ENCODE measurements around the gene CCDC171. TPM values are rescaled to one million over a fixed set of nuclear protein-coding genes. Genes with fewer than 3 reads are reported as not detected.
"Not testable (repeated sequence)": the region's sequence is repeated elsewhere in the genome, so short reads cannot be mapped to it uniquely, and the experiment has no call there.

Gene CCDC171
- total and polyA plus RNA-seq, 2 of the 13 experiments (the other 11 are each of a cell fraction or from before 2014, with no cell fraction given): 0.95 to 2.5 TPM

- H4K20me1 ChIP-seq (ENCODE audit: insufficient read depth, low read length); H3K36me3 ChIP-seq (replicated peaks in 1 of 2; ENCODE audit: control insufficient read depth in 1 of 2, insufficient read depth in 2 of 2, low read length in 2 of 2); H3K9me3 ChIP-seq (ENCODE audit: low read length); H3K4me2 ChIP-seq (ENCODE audit: low read depth, low read length); H3K27ac ChIP-seq (ENCODE audit: extremely low read length, insufficient read depth, low read length); H2AFZ ChIP-seq (ENCODE audit: low read length); intact Hi-C loops (cut with micrococcal nuclease; ENCODE audit: unreplicated experiment); POLR2A ChIA-PET; ATAC-seq; CTCF ChIA-PET (ENCODE audit: low intra/inter-chr PET ratio, low total read pairs); in situ Hi-C loops (cut with HindIII; ENCODE audit: extremely low pct_ligation_motif_present, low pct_unique_long_range_greater_than_20kb); FAIRE-seq; H3K9ac ChIP-seq (ENCODE audit: insufficient read depth, low read depth, low read length); DNase-seq (ENCODE audit: low spot score); H3K27me3 ChIP-seq (ENCODE audit: control insufficient read depth in 1 of 2, insufficient read depth in 2 of 2, low read length in 2 of 2); BruUV-seq (replicated peaks); H3K4me3 ChIP-seq (replicated peaks in 1 of 3; ENCODE audit: insufficient read depth in 1 of 3, low read depth in 2 of 3, low read length in 3 of 3); H3K4me1 ChIP-seq (ENCODE audit: insufficient read depth, low read length); H3K79me2 ChIP-seq (ENCODE audit: insufficient read depth, low read length): not testable (repeated sequence)
- TF ChIP-seq RAD51 (IDR thresholded peaks at IDR 0.05; ENCODE audit: borderline replicate concordance): peak; percentile 33; the same call in 1 of the 2 replicates
- WGBS (ENCODE audit: low lambda C conversion rate): 25% methylated on average over 4 of the region's 5 CpGs
Measured at GRCh38 chr9:15527035-15527434, 25.8 kb upstream of the CCDC171 start.

- no peaks in the 10 kb centered on the region for H3K4me1 ChIP-seq (ENCODE audit: insufficient read depth, low read length)
- BruUV-seq (replicated peaks): no TSS peak
- CTCF ChIA-PET (ENCODE audit: low intra/inter-chr PET ratio, low total read pairs): no interaction called here
- POLR2A ChIA-PET: no interaction called here
- in situ Hi-C loops (cut with HindIII; ENCODE audit: extremely low pct_ligation_motif_present, low pct_unique_long_range_greater_than_20kb): no loop called here
- WGBS (ENCODE audit: low lambda C conversion rate): 38% methylated on average over 4 of the region's 4 CpGs
- no peak overlapping the region for H3K27ac ChIP-seq (ENCODE audit: extremely low read length, insufficient read depth, low read length)
- no peak for TF ChIP-seq MBD4 (IDR thresholded peaks at IDR 0.05; ENCODE audit: borderline replicate concordance, low read length)
- TF ChIP-seq ISL2 (CRISPR knock-in tag; IDR thresholded peaks at IDR 0.05): no peak
- no peak for TF ChIP-seq NCOA5 (CRISPR knock-in tag; IDR thresholded peaks at IDR 0.05)
- no peak overlapping the region for H3K9ac ChIP-seq (ENCODE audit: insufficient read depth, low read depth, low read length)
- no peak for ATAC-seq
- H3K4me2 ChIP-seq (ENCODE audit: low read depth, low read length): no peak overlapping the region
- no peak for FAIRE-seq
- H3K36me3 ChIP-seq (replicated peaks in 1 of 2; ENCODE audit: control insufficient read depth in 1 of 2, insufficient read depth in 2 of 2, low read length in 2 of 2): no peaks in the 10 kb centered on the region
- DNase-seq (ENCODE audit: low spot score): no peak
- H2AFZ ChIP-seq (ENCODE audit: low read length): no peak overlapping the region
- no peaks in the 10 kb centered on the region for H3K9me3 ChIP-seq (ENCODE audit: low read length)
- no peaks in the 10 kb centered on the region for H3K79me2 ChIP-seq (ENCODE audit: insufficient read depth, low read length)
- no peaks in the 10 kb centered on the region for H4K20me1 ChIP-seq (ENCODE audit: insufficient read depth, low read length)
- intact Hi-C loops (cut with micrococcal nuclease; ENCODE audit: unreplicated experiment): no loop called here
- no peak overlapping the region for H3K4me3 ChIP-seq (replicated peaks in 1 of 3; ENCODE audit: insufficient read depth in 1 of 3, low read depth in 2 of 3, low read length in 3 of 3)
- peaks cover 0 to 1% of the 10 kb centered on the region in 2 experiments; a peak in 1 of 5 replicates for H3K27me3 ChIP-seq (ENCODE audit: control insufficient read depth in 1 of 2, insufficient read depth in 2 of 2, low read length in 2 of 2)
Measured at GRCh38 chr9:15529566-15530324, 23.1 kb upstream of the CCDC171 start.

Measured in HepG2 (cell line).